DND-41 (cell line): Measurements from ENCODE around the gene METTL25B.

Source experiments
- ATAC-seq: fragments of 200-7000 bp; cut with Tn5 transposase; 3 replicates; pipeline ENCODE4 v1.9.1; 2021; ENCODE audit warnings: low read depth; ENCODE audit not compliant: insufficient read depth
- DNase-seq: peaks from one replicate; pipeline ENCODE4 v3.0.0-alpha.2; 2020
- H2AFZ ChIP-seq: 2 replicates; pipeline ENCODE4 v1.6.0; 2012; ENCODE audit warnings: low read depth, low read length
- H3K27ac ChIP-seq: 2 replicates; pipeline ENCODE4 v1.5.1; 2012; ENCODE audit warnings: low read length, inconsistent platforms
- H3K27me3 ChIP-seq: fragments of 200-600 bp; sonication (generic); 2 replicates; pipeline ENCODE4 v1.6.0; 2012; ENCODE audit warnings: low read length, mild to moderate bottlenecking, inconsistent platforms; ENCODE audit not compliant: insufficient read depth, poor library complexity
- H3K36me3 ChIP-seq: 2 replicates; pipeline ENCODE4 v1.5.1; 2012; ENCODE audit warnings: low read length, inconsistent platforms; ENCODE audit not compliant: insufficient read depth
- H3K4me1 ChIP-seq: 2 replicates; pipeline ENCODE4 v1.5.1; 2012; ENCODE audit warnings: mild to moderate bottlenecking, low read length; ENCODE audit not compliant: insufficient read depth
- H3K4me2 ChIP-seq: 2 replicates; pipeline ENCODE4 v1.6.0; 2012; ENCODE audit warnings: mild to moderate bottlenecking, moderate library complexity, low read length, inconsistent platforms; ENCODE audit not compliant: insufficient read depth
- H3K4me3 ChIP-seq, 2 experiments: fragments of 200-600 bp in 1 of 2; shearing (Covaris generic) in 1 of 2; 2 replicates each; pipeline ENCODE4 v1.5.1; 2012 to 2016; ENCODE audit warnings: inconsistent platforms in 2 of 2, low read length in 2 of 2, mild to moderate bottlenecking in 2 of 2, low read depth in 1 of 2, moderate library complexity in 1 of 2
- H3K79me2 ChIP-seq: 2 replicates; pipeline ENCODE4 v1.6.0; 2012; ENCODE audit warnings: low read length, inconsistent platforms; ENCODE audit not compliant: insufficient read depth
- H3K9ac ChIP-seq: 2 replicates; pipeline ENCODE4 v1.6.0; 2012; ENCODE audit warnings: low read depth, mild to moderate bottlenecking, inconsistent platforms, low read length, moderate library complexity
- H3K9me3 ChIP-seq: 2 replicates; pipeline ENCODE4 v1.5.1; 2012; ENCODE audit warnings: low read length, moderate library complexity, mild to moderate bottlenecking, inconsistent platforms; ENCODE audit not compliant: insufficient read depth, severe bottlenecking
- H4K20me1 ChIP-seq: 2 replicates; pipeline ENCODE4 v1.6.0; 2012; ENCODE audit warnings: low read length; ENCODE audit not compliant: insufficient read depth
- EZH2 ChIP-seq: IDR thresholded peaks from 3 replicates; pipeline ENCODE4 v1.6.1; 2012; ENCODE audit warnings: borderline replicate concordance, low read depth, mild to moderate bottlenecking, moderate library complexity, low read length, inconsistent platforms; ENCODE audit not compliant: severe bottlenecking
- TF ChIP-seq, protein P1 (sequence below): IDR thresholded peaks from 2 replicates; pipeline ENCODE4 v1.5.1; 2012; ENCODE audit warnings: borderline replicate concordance, low read length, moderate library complexity, mild to moderate bottlenecking; ENCODE audit not compliant: poor library complexity, severe bottlenecking; ENCODE audit errors: extremely low read depth

Gene METTL25B

DNA sequence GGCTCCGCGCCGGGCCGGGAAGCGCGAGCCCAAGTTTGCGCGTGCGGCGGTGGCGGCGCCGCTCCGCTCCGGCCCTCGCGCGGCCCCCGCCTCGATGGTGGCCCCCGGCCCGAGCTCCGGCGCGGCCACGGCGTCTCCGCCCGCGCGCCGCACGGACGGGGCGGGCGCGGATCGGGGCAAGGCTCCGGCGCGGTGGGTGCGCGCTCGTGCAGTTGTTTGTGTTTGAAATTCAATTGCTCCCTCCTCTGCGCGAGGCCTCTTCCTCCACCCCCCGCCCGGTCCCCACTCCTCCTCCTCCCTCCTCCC, 23.1 kb downstream of the METTL25B start, which contains the start of gene HDGF:
Gene HDGF (minus strand): TSS at position 225 of the 306 bp plus-strand sequence. CDS start 246 bp downstream, outside the sequence.
- H3K36me3 ChIP-seq: peaks cover 29% of the 10 kb centered on the region
- H3K4me1 ChIP-seq: peaks cover 53% of the 10 kb centered on the region
- H3K79me2 ChIP-seq: peaks cover 84% of the 10 kb centered on the region
- peaks cover 38% of the 10 kb centered on the region for H4K20me1 ChIP-seq
- ATAC-seq (no peak), DNase-seq (no peak)
- peak within 1 kb of the TSS; percentile 97 for H3K9ac ChIP-seq
- no peaks in the 10 kb centered on the region for H3K9me3 ChIP-seq
- peak within 1 kb of the TSS; percentile 92 for H3K4me2 ChIP-seq
- peak within 1 kb of the TSS; percentile 89 to 90 for H3K4me3 ChIP-seq
- H3K27ac ChIP-seq: peak within 1 kb of the TSS; percentile 93
- peak within 1 kb of the TSS; percentile 81 for H2AFZ ChIP-seq
- TF ChIP-seq, protein P1, sequence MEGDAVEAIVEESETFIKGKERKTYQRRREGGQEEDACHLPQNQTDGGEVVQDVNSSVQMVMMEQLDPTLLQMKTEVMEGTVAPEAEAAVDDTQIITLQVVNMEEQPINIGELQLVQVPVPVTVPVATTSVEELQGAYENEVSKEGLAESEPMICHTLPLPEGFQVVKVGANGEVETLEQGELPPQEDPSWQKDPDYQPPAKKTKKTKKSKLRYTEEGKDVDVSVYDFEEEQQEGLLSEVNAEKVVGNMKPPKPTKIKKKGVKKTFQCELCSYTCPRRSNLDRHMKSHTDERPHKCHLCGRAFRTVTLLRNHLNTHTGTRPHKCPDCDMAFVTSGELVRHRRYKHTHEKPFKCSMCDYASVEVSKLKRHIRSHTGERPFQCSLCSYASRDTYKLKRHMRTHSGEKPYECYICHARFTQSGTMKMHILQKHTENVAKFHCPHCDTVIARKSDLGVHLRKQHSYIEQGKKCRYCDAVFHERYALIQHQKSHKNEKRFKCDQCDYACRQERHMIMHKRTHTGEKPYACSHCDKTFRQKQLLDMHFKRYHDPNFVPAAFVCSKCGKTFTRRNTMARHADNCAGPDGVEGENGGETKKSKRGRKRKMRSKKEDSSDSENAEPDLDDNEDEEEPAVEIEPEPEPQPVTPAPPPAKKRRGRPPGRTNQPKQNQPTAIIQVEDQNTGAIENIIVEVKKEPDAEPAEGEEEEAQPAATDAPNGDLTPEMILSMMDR: no peak
- no peak for TF ChIP-seq EZH2
- H3K27me3 ChIP-seq: no peaks in the 10 kb centered on the region

DNA sequence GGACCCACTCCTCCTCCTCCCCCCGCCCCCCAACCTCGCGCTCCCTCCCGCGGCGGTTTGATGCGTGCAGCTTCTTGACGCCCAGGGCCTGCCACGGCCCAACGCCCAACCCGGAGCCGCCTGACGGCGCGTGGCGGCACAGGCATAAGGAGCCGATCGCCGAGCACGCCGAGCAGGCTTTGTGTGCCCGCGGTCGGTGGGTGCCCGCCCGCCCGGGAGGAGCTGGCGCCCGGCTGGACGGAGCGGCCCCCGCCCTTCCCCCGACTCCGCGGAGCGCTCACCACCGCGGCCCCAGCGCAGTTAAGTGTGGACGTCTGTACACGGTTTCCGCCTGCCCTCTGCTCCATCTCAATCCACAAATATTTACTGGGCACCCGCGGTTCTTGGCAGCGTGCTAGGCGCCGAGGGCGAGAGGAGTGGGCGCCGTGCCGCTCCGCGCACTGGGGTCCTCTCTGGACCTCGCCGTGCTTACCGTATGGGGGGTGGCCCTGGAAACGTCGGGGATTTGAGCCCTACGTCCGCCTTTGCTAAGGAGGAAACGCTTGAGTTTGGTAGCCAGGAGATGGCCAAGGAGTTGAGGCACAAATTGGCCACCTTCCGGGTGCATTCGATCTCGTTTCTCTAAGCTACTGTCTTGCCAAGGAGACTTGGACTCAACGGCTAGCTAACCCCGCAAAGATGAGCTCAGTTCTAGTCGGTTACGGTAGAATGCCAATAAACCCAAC, 23.6 kb downstream of the METTL25B start:
- no peaks in the 10 kb centered on the region for H3K9me3 ChIP-seq
- peak; percentile 83 for ATAC-seq
- peaks cover 80% of the 10 kb centered on the region for H3K79me2 ChIP-seq
- H2AFZ ChIP-seq: peak overlapping the region; percentile 81
- peak; percentile 99 for DNase-seq
- peak overlapping the region; percentile 87 to 89 for H3K4me3 ChIP-seq
- peaks cover 29% of the 10 kb centered on the region for H3K36me3 ChIP-seq
- peaks cover 49% of the 10 kb centered on the region for H3K4me1 ChIP-seq
- H3K27ac ChIP-seq: peak overlapping the region; percentile 91
- TF ChIP-seq, protein P1: no peak
- H3K4me2 ChIP-seq: peak overlapping the region; percentile 88
- peak overlapping the region; percentile 97 for H3K9ac ChIP-seq
- peaks cover 33% of the 10 kb centered on the region for H4K20me1 ChIP-seq
- H3K27me3 ChIP-seq: no peaks in the 10 kb centered on the region

DNA sequence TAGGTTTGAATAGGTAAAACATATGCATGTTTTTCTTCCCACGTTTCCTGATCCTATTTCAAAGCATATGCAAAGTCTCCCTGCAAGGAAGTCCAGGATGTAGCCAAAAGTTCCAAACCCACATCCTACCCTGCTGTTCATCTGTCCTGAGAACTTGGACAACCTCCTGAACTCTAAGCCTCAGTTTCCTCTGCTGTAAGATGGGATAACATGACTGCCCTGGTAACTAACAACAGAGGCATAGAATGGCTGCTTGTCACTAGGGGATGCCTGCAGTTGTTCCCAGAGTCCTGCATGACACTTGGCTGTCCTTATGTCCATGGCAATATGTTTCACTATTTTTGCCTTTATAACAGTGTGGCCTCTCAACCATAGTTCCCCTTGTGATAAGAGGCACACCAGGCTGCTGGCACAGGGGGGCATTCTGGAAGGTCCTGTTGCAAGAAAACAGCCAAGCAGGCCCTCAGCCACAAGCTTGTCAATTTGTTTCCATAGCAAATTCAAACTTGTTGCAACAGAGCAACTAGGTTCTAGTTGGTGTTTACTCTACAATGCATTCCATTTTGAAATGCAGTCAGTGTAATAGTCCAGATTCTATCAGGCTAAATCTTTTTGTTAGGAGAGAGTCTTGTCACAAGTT, 24.7 kb downstream of the METTL25B start:
- H2AFZ ChIP-seq: no peak overlapping the region
- no peak for TF ChIP-seq EZH2
- TF ChIP-seq, protein P1: no peak
- H3K4me1 ChIP-seq: peaks cover 39% of the 10 kb centered on the region
- H3K27ac ChIP-seq: peak overlapping the region; percentile 91
- H3K9ac ChIP-seq: peak overlapping the region; percentile 97
- H4K20me1 ChIP-seq: peaks cover 24% of the 10 kb centered on the region
- H3K4me3 ChIP-seq: peak overlapping the region; percentile 87 to 89; a peak in 3 of 4 replicates
- H3K27me3 ChIP-seq: no peaks in the 10 kb centered on the region
- H3K79me2 ChIP-seq: peaks cover 69% of the 10 kb centered on the region
- H3K9me3 ChIP-seq: no peaks in the 10 kb centered on the region
- peaks cover 21% of the 10 kb centered on the region for H3K36me3 ChIP-seq
- H3K4me2 ChIP-seq: peak overlapping the region; percentile 88
- DNase-seq (no peak), ATAC-seq (no peak)
